Measurements from ENCODE around the gene TMOD1.

Gene TMOD1

DNA sequence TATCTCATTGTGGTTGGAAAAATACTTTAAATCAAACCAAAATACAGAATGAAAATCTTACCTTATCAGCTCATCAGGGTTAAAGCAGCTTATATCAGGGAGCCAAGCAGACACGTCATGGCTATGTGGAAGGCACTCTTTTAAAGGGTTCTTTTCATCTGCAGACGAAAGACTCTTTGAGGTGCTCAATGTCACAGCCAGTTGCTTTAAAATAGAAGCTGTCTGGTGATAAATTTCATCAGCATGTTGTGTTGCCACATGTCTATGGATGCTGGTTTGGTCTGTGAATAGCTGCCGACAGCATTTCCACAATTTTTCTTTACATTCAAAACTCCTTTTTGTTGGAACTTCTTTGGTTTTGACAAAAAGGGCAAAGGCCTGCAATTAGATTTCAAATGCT lies 124.2 kb downstream of the TMOD1 start:
- no peak for DNase-seq (ENCODE audit: extremely low read depth, insufficient read length)
- TF ChIP-seq, protein P1, sequence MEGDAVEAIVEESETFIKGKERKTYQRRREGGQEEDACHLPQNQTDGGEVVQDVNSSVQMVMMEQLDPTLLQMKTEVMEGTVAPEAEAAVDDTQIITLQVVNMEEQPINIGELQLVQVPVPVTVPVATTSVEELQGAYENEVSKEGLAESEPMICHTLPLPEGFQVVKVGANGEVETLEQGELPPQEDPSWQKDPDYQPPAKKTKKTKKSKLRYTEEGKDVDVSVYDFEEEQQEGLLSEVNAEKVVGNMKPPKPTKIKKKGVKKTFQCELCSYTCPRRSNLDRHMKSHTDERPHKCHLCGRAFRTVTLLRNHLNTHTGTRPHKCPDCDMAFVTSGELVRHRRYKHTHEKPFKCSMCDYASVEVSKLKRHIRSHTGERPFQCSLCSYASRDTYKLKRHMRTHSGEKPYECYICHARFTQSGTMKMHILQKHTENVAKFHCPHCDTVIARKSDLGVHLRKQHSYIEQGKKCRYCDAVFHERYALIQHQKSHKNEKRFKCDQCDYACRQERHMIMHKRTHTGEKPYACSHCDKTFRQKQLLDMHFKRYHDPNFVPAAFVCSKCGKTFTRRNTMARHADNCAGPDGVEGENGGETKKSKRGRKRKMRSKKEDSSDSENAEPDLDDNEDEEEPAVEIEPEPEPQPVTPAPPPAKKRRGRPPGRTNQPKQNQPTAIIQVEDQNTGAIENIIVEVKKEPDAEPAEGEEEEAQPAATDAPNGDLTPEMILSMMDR (IDR thresholded peaks at IDR 0.05; ENCODE audit: insufficient read depth, low read length, poor library complexity, severe bottlenecking): no peak
- peaks cover 4% of the 10 kb centered on the region for H3K36me3 ChIP-seq (ENCODE audit: control insufficient read depth, insufficient read depth, low read length)

DNA sequence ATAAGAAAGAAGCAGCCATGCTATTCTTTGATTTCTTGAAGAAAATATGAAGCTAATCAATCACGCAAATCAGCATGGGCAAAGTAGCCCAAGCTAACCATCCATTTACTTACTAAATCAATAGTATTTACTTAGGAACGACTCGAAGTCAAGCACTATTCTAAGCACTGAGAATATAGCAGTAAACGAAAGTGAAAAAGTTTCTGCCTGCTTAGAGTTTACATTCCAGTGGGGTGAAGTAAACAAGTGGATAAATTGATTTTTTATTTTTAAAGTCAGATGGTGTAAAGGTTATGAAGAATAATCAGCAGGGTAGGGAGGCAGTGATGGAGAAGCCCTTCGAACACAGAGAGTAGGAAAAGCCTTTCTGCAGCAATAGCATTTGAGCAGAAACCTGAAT lies 126.2 kb downstream of the TMOD1 start:
- Histone ChIP-seq H3K4me3 (replicated peaks; ENCODE audit: low read depth, low read length) (no peak overlapping the region), H3K27me3 (replicated peaks; ENCODE audit: control insufficient read depth, insufficient read depth, low read length) (no peaks in the 10 kb centered on the region), H3K36me3 (ENCODE audit: control insufficient read depth, insufficient read depth, low read length) (peaks cover 4% of the 10 kb centered on the region)
- TF ChIP-seq, protein P1 (IDR thresholded peaks at IDR 0.05; ENCODE audit: insufficient read depth, low read length, poor library complexity, severe bottlenecking): no peak
- DNase-seq (ENCODE audit: extremely low read depth, insufficient read length): no peak

More for the DNA sequence above, 124.2 kb downstream of the TMOD1 start:
- Histone ChIP-seq H3K4me3 (replicated peaks; ENCODE audit: low read depth, low read length) (no peak overlapping the region), H3K27me3 (replicated peaks; ENCODE audit: control insufficient read depth, insufficient read depth, low read length) (no peaks in the 10 kb centered on the region)

DNA sequence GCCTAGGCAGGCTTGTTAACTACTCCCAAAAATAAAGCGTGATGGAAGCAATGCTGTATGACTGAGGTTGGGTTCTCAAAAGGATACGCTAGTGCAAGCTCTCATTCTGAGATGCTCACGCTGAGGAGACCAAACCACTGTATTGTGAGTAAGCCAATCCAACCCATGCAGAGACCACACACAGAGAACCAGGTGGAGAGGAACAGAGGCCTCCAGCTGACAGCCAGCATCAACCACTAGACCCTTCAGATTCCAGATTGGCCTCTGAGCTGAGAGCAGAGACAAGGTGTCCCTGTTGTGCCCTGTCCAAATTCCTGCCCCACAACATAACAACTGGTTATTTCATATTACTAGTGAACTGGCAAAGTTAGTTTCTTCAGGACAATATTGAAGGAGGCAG lies 127.2 kb downstream of the TMOD1 start:
- H3K36me3 ChIP-seq (ENCODE audit: control insufficient read depth, insufficient read depth, low read length): peaks cover 4% of the 10 kb centered on the region

DNA sequence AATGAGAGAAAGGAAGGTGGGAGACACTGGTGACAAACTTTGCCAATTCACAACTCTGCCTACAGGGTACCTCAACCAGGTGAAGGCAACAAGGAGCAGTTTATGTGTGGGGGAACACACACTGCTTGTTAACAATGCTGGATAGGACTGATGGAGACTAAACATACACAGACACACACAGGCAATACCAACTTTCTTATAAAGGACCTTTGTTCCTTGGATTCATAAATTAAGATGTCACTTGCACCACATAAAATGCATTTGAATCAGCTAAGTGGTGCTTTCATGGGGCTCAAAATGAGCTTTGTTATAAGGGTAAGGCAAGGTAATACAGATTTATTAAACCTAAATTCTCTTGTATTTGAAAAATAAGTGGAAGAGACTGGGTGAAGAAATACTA lies 127.7 kb downstream of the TMOD1 start:
- no peak for DNase-seq (ENCODE audit: extremely low read depth, insufficient read length)
- TF ChIP-seq, protein P1 (IDR thresholded peaks at IDR 0.05; ENCODE audit: insufficient read depth, low read length, poor library complexity, severe bottlenecking): no peak
- H3K36me3 ChIP-seq (ENCODE audit: control insufficient read depth, insufficient read depth, low read length): peaks cover under 1% of the 10 kb centered on the region
- no peaks in the 10 kb centered on the region for H3K27me3 ChIP-seq (replicated peaks; ENCODE audit: control insufficient read depth, insufficient read depth, low read length)
- H3K4me3 ChIP-seq (replicated peaks; ENCODE audit: low read depth, low read length): no peak overlapping the region

More for the DNA sequence above, 127.2 kb downstream of the TMOD1 start:
- Histone ChIP-seq H3K27me3 (replicated peaks; ENCODE audit: control insufficient read depth, insufficient read depth, low read length) (no peaks in the 10 kb centered on the region), H3K4me3 (replicated peaks; ENCODE audit: low read depth, low read length) (no peak overlapping the region)
- no peak for DNase-seq (ENCODE audit: extremely low read depth, insufficient read length)
- TF ChIP-seq, protein P1 (IDR thresholded peaks at IDR 0.05; ENCODE audit: insufficient read depth, low read length, poor library complexity, severe bottlenecking): no peak

DNA sequence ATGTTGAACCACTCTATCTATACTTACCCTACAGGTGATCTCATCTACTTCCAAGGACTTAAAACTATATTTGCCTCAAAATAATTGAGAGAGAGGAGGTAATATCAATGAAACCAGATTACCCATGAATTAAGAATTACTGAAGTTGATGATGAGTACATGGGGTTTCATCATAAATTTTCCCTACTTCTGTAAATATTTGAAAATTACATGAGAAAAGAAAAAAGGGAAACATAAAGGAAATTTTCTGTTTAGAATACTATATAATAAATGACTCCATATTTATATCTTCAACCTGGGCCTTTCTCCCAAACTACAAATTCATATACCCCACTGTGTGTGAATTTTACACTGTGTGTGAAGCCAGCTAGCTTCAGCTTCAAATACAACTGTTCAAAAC lies 129.1 kb downstream of the TMOD1 start:
- no peak for DNase-seq (ENCODE audit: extremely low read depth, insufficient read length)
- H3K36me3 ChIP-seq (ENCODE audit: control insufficient read depth, insufficient read depth, low read length): no peaks in the 10 kb centered on the region
- H3K27me3 ChIP-seq (replicated peaks; ENCODE audit: control insufficient read depth, insufficient read depth, low read length): no peaks in the 10 kb centered on the region
- no peak overlapping the region for H3K4me3 ChIP-seq (replicated peaks; ENCODE audit: low read depth, low read length)
- TF ChIP-seq, protein P1 (IDR thresholded peaks at IDR 0.05; ENCODE audit: insufficient read depth, low read length, poor library complexity, severe bottlenecking): no peak

Data from GM06990 (cell line).